CD14-positive monocyte (primary cell): ENCODE measurements around the gene GOSR2. TPM values are rescaled to one million over a fixed set of nuclear protein-coding genes. Genes with fewer than 3 reads are reported as not detected.

Experiments used
- DNase-seq, 3 donors: peaks; one replicate each; pipeline ENCODE4 v3.0.0-alpha.2; 2011 to 2022
- H2AFZ ChIP-seq: 2 replicates; pipeline ENCODE4 v1.6.0; 2012; ENCODE audit warnings: mild to moderate bottlenecking, low read depth, low read length, inconsistent platforms; ENCODE audit not compliant: insufficient read depth, poor library complexity, severe bottlenecking
- H3K27ac ChIP-seq, 2 donors: 1 replicate in 1 of 2; 2 replicates in 1 of 2; pipeline ENCODE4 v1.5.1; 2012 to 2013; ENCODE audit warnings: low read length in 2 of 2, control low read depth in 1 of 2, inconsistent platforms in 1 of 2, low read depth in 1 of 2, mild to moderate bottlenecking in 1 of 2
- H3K27me3 ChIP-seq, 2 donors: one replicate each; pipeline versions ENCODE4 v1.6.0 to v1.6.1; 2011 to 2013; ENCODE audit warnings: low read length in 2 of 2; ENCODE audit not compliant: control insufficient read depth in 2 of 2, insufficient read depth in 2 of 2
- H3K36me3 ChIP-seq, 2 donors: replicated peaks in 1 of 2; 1 replicate in 1 of 2; 2 replicates in 1 of 2; pipeline versions ENCODE4 v1.5.1 to v1.6.1; 2012 to 2013; ENCODE audit warnings: low read length in 2 of 2, control low read depth in 1 of 2, inconsistent platforms in 1 of 2, mild to moderate bottlenecking in 1 of 2; ENCODE audit not compliant: insufficient read depth in 2 of 2, control insufficient read depth in 1 of 2
- H3K4me1 ChIP-seq, 2 donors: 1 replicate in 1 of 2; 2 replicates in 1 of 2; pipeline versions ENCODE4 v1.5.1 to v1.6.1; 2012 to 2013; ENCODE audit warnings: low read length in 2 of 2, control low read depth in 1 of 2, inconsistent platforms in 1 of 2, mild to moderate bottlenecking in 1 of 2, moderate library complexity in 1 of 2; ENCODE audit not compliant: insufficient read depth in 2 of 2, control insufficient read depth in 1 of 2
- H3K4me2 ChIP-seq: replicated peaks from 2 replicates; pipeline ENCODE3; 2012; ENCODE audit warnings: low read length, moderate library complexity, mild to moderate bottlenecking; ENCODE audit not compliant: poor library complexity, severe bottlenecking; ENCODE audit errors: extremely low read depth
- H3K4me3 ChIP-seq, 3 experiments: fragments of 200-600 bp in 1 of 3; sonication (generic) in 1 of 3; replicated peaks in 1 of 3; 1 replicate in 2 of 3; 2 replicates in 1 of 3; pipeline ENCODE4 v1.5.1; 2011 to 2013; ENCODE audit warnings: low read length in 3 of 3, mild to moderate bottlenecking in 3 of 3, control low read depth in 2 of 3, low read depth in 2 of 3, inconsistent platforms in 1 of 3, moderate library complexity in 1 of 3
- H3K79me2 ChIP-seq: 2 replicates; pipeline ENCODE4 v1.6.0; 2012; ENCODE audit warnings: mild to moderate bottlenecking, control low read depth, inconsistent platforms, low read length, moderate library complexity; ENCODE audit not compliant: insufficient read depth
- H3K9ac ChIP-seq: 2 replicates; pipeline ENCODE4 v1.6.0; 2017; ENCODE audit warnings: low read length, mild to moderate bottlenecking; ENCODE audit not compliant: insufficient read depth, poor library complexity, severe bottlenecking
- H3K9me3 ChIP-seq, 2 donors: replicated peaks in 1 of 2; 1 replicate in 1 of 2; 2 replicates in 1 of 2; pipeline versions ENCODE4 v1.5.1 to v1.6.1; 2012 to 2013; ENCODE audit warnings: low read length in 2 of 2, control low read depth in 1 of 2; ENCODE audit not compliant: control insufficient read depth in 1 of 2, insufficient read depth in 1 of 2
- H4K20me1 ChIP-seq: 2 replicates; pipeline ENCODE4 v1.6.0; 2012; ENCODE audit warnings: mild to moderate bottlenecking, low read length, control low read depth, moderate library complexity; ENCODE audit not compliant: insufficient read depth
- H3K27ac Mint-ChIP-seq, 7 donors: one replicate each; pipeline ENCODE4 v1.8.0; 2020; ENCODE audit warnings: mild to moderate bottlenecking in 7 of 7, mixed read lengths in 7 of 7, moderate library complexity in 6 of 7, inconsistent platforms in 2 of 7
- H3K27me3 Mint-ChIP-seq, 3 donors: one replicate each; pipeline ENCODE4 v1.8.0; 2021 to 2022; ENCODE audit warnings: low read depth in 3 of 3, mild to moderate bottlenecking in 3 of 3, mixed read lengths in 3 of 3, moderate library complexity in 3 of 3, inconsistent platforms in 1 of 3
- H3K36me3 Mint-ChIP-seq, 2 donors: one replicate each; pipeline ENCODE4 v1.8.0; 2020; ENCODE audit warnings: mixed read lengths in 2 of 2, inconsistent platforms in 1 of 2, mild to moderate bottlenecking in 1 of 2
- H3K4me1 Mint-ChIP-seq: one replicate; pipeline ENCODE4 v1.8.0; 2020; ENCODE audit warnings: mild to moderate bottlenecking, mixed read lengths
- H3K4me3 Mint-ChIP-seq, 2 donors: one replicate each; pipeline ENCODE4 v1.8.0; 2020; ENCODE audit warnings: mild to moderate bottlenecking in 2 of 2, mixed read lengths in 2 of 2, moderate library complexity in 1 of 2
- H3K9me3 Mint-ChIP-seq, 7 donors: one replicate each; pipeline ENCODE4 v1.8.0; 2020 to 2022; ENCODE audit warnings: mixed read lengths in 7 of 7, mild to moderate bottlenecking in 6 of 7, moderate library complexity in 6 of 7, inconsistent platforms in 2 of 7
- WGBS: methylation state at CpG from one replicate; pipeline ENCODE4 v1.1.5; 2013; ENCODE audit warnings: missing lambda C conversion rate; ENCODE audit not compliant: insufficient coverage; 5-methylcytosine and 5-hydroxymethylcytosine counted together
- intact Hi-C, 2 donors: fragments of 100-400 bp; cut with micrococcal nuclease; formaldehyde crosslinking; loops; one replicate each; pipeline versions ENCODE4 v1.15.0 to v1.15.1; 2023
- polyA plus RNA-seq, 3 donors: library from polyadenylated mRNA; depleted of rRNA in 1 of 3; unstranded in 2 of 3; stranded (reverse) in 1 of 3; fragments of 300-500 nt in 2 of 3; fragments of >200 nt in 1 of 3; fragmentation: Illumina TruSeq in 2 of 3; gene quantifications; 1 replicate in 2 of 3; 2 replicates in 1 of 3; pipeline ENCODE4 v1.2.3, GENCODE V29; 2012 to 2021
- TF ChIP-seq, protein P1 (sequence below): fragments of 200-600 bp; IDR thresholded peaks from one replicate; pipeline ENCODE4 v1.8.0; 2022; ENCODE audit warnings: antibody characterized with exemption, mild to moderate bottlenecking

Gene GOSR2
- polyA plus RNA-seq, 3 donors: 25.2 to 31.1 (median 27.7) TPM

DNA sequence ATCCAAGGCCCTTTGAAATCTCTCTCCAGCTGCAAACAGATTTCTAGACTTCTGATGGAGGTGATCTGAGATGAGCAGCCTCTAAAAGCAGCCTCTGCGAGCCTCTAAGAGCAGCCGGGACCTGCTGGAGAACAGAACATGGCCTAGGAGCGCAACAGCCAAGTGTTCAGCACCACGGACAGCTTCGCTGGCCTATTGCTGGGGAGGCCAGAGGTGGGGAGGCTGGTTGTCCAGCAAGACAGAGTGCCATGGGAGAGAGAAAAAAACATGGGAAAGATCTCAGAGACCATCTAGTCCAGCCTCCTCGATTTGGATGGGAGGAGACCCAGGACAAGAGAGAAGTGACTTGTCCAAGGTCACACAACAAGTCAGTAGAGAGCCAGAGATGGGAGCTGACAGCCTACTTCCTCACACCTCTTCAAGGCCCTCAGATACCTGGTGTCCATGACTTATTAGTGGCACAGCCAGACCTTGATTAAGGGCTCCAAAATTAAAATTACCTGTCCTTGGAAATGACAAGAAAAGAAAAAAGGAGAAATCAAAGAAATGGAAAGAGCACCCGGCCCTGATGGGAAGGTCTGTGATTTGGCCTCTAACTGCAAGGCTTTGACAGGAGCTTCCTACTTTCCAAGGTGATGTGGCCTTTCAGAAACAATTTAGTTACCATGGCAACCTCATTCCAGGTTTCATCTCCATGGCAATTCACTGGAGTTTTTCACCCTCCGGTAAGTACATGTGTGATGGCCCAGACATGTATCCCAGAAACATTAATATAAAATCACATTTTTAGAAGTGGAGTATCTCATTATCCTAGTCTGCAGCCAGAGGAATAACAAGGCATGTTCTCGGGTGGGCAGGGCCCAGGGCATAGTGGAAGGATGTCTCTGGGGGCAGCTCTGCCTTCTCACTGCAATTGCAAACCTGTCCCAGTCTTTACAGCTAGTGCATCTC, 41.6 kb downstream of the GOSR2 start:
- Histone ChIP-seq H3K27me3 (no peaks in the 10 kb centered on the region), H3K36me3 (no peaks in the 10 kb centered on the region), H3K9ac (no peak overlapping the region), H3K79me2 (no peaks in the 10 kb centered on the region), H3K27ac (no peak overlapping the region), H4K20me1 (no peaks in the 10 kb centered on the region), H3K4me1 (no peaks in the 10 kb centered on the region), H3K9me3 (no peaks in the 10 kb centered on the region), H3K4me3 (no peak overlapping the region), H2AFZ (no peak overlapping the region), H3K4me2 (no peak overlapping the region)
- 88% methylated on average over 6 of the region's 9 CpGs for WGBS
- Mint-ChIP-seq H3K4me3 (no peak overlapping the region), H3K9me3 (peaks cover 0 to 4% (median 0%) of the 10 kb centered on the region in 7 donors), H3K27me3 (peaks cover 5 to 8% (median 8%) of the 10 kb centered on the region in 3 donors), H3K27ac (no peak overlapping the region), H3K4me1 (no peaks in the 10 kb centered on the region), H3K36me3 (no peaks in the 10 kb centered on the region)
- DNase-seq: no peak
- TF ChIP-seq, protein P1, sequence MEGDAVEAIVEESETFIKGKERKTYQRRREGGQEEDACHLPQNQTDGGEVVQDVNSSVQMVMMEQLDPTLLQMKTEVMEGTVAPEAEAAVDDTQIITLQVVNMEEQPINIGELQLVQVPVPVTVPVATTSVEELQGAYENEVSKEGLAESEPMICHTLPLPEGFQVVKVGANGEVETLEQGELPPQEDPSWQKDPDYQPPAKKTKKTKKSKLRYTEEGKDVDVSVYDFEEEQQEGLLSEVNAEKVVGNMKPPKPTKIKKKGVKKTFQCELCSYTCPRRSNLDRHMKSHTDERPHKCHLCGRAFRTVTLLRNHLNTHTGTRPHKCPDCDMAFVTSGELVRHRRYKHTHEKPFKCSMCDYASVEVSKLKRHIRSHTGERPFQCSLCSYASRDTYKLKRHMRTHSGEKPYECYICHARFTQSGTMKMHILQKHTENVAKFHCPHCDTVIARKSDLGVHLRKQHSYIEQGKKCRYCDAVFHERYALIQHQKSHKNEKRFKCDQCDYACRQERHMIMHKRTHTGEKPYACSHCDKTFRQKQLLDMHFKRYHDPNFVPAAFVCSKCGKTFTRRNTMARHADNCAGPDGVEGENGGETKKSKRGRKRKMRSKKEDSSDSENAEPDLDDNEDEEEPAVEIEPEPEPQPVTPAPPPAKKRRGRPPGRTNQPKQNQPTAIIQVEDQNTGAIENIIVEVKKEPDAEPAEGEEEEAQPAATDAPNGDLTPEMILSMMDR: no peak
- intact Hi-C loops: no loop called here

DNA sequence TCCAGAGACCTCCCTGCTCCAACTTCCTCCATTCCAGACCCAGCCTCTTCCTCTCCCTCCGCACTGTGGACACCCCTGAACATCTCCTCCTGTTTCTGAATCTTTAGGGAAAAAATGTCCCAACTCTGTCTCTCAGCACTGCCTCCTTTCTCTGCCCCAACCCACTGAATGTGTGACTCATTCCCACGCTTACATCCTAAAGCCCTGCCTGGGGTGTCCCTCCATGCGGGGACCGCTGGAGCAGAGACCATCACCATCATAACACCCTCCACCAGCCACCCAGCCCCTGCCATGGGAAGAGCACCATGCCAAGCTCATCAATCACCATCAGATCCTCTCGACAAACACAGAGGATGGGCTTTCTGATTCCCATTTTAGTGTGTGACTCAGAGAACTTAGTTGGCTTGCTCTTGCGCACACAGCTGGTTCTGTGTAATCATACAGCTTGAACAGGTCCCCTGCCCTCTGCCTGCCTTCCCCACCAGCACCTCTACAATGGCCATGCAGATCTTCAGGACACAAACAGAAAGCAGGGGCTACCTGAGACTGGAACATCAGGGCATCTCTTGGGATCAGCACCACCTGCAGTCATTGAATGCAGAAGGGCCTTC, 45.4 kb downstream of the GOSR2 start:
- H3K27me3 Mint-ChIP-seq: peaks cover 3 to 13% (median 6%) of the 10 kb centered on the region in 3 donors
- no peaks in the 10 kb centered on the region for H3K9me3 ChIP-seq
- no peaks in the 10 kb centered on the region for H3K4me1 ChIP-seq
- H3K4me3 ChIP-seq: no peak overlapping the region
- no peaks in the 10 kb centered on the region for H3K36me3 ChIP-seq
- TF ChIP-seq, protein P1: no peak
- H3K4me3 Mint-ChIP-seq: no peak overlapping the region
- H2AFZ ChIP-seq: no peak overlapping the region
- H3K27ac Mint-ChIP-seq: no peak overlapping the region
- no peaks in the 10 kb centered on the region for H3K27me3 ChIP-seq
- WGBS: 85% methylated on average over 5 of the region's 6 CpGs
- H4K20me1 ChIP-seq: no peaks in the 10 kb centered on the region
- H3K4me1 Mint-ChIP-seq: no peaks in the 10 kb centered on the region
- H3K9ac ChIP-seq: no peak overlapping the region
- no peak overlapping the region for H3K4me2 ChIP-seq
- no peaks in the 10 kb centered on the region for H3K79me2 ChIP-seq
- no peak for DNase-seq
- no peaks in the 10 kb centered on the region for H3K9me3 Mint-ChIP-seq
- no peak overlapping the region for H3K27ac ChIP-seq
- intact Hi-C loops: no loop called here
- no peaks in the 10 kb centered on the region for H3K36me3 Mint-ChIP-seq
